Stomach (tissue), 4 donors: ENCODE measurements around the gene MTHFD1.

Experiments
- POLR2AphosphoS5 ChIP-seq, 3 donors: sonication (generic); formaldehyde crosslinking; IDR thresholded peaks; one replicate each; pipeline ENCODE4 v1.6.1; 2016; ENCODE audit warnings: antibody characterized with exemption in 3 of 3
- TF ChIP-seq, protein P1 (sequence below), 7 experiments: fragments of 450-650 bp in 4 of 7; fragments of 200-600 bp in 3 of 7; sonication (generic) in 3 of 7; IDR thresholded peaks; one replicate each; pipeline ENCODE4 v1.5.1; 2016 to 2019; ENCODE audit warnings: antibody characterized with exemption in 7 of 7, control low read depth in 2 of 7, mild to moderate bottlenecking in 1 of 7

DNA sequence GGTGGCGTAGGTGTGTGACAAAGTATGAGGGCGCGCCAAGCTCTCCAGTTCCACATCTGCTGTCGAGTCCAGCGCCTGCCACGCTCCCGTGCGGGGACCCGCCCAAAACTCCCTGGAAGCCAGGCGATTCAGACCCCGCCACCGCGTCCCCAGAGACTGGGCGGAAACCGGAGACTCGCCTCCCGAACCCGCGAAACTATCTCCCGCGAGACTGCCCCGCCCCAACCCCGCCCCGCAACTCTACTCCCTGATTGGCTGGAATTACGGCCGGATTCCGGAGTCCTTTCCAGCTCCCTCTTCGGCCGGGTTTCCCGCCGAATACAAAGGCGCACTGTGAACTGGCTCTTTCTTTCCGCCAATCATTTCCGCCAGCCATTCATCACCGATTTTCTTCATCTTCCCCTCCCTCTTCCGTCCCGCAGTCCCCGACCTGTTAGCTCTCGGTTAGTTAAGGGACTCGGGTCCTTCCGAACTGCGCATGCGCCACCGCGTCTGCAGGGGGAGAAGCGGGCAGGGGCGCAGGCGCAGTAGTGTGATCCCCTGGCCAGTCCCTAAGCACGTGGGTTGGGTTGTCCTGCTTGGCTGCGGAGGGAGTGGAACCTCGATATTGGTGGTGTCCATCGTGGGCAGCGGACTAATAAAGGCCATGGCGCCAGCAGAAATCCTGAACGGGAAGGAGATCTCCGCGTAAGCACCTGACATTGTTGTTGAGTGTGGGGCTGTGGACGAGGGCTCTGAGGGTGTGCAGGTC is at the start of gene MTHFD1:
- TF ChIP-seq, protein P1, sequence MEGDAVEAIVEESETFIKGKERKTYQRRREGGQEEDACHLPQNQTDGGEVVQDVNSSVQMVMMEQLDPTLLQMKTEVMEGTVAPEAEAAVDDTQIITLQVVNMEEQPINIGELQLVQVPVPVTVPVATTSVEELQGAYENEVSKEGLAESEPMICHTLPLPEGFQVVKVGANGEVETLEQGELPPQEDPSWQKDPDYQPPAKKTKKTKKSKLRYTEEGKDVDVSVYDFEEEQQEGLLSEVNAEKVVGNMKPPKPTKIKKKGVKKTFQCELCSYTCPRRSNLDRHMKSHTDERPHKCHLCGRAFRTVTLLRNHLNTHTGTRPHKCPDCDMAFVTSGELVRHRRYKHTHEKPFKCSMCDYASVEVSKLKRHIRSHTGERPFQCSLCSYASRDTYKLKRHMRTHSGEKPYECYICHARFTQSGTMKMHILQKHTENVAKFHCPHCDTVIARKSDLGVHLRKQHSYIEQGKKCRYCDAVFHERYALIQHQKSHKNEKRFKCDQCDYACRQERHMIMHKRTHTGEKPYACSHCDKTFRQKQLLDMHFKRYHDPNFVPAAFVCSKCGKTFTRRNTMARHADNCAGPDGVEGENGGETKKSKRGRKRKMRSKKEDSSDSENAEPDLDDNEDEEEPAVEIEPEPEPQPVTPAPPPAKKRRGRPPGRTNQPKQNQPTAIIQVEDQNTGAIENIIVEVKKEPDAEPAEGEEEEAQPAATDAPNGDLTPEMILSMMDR (IDR thresholded peaks at IDR 0.05) = no peak
- TF ChIP-seq POLR2AphosphoS5 (IDR thresholded peaks at IDR 0.05) = peak; percentile 12 to 83 (median 48)
